Neural cell (in vitro differentiated cells): ENCODE data around the gene ESRRB. TPM values are rescaled to one million over a fixed set of nuclear protein-coding genes. Genes with fewer than 3 reads are reported as not detected.

Experiments used
- H2AFZ ChIP-seq: fragments of 200-600, 300-800 bp; sonication (generic), shearing (Covaris generic); 2 replicates; pipeline ENCODE4 v1.6.0; 2014; ENCODE audit warnings: low read depth, mild to moderate bottlenecking, antibody characterized with exemption, low read length, moderate library complexity
- H3F3A ChIP-seq: fragments of 200-600 bp; shearing (Covaris generic); 2 replicates; pipeline ENCODE4 v1.6.1; 2016; ENCODE audit warnings: mild to moderate bottlenecking, moderate library complexity, mixed read lengths, antibody characterized with exemption, low read length; ENCODE audit not compliant: insufficient read depth, poor library complexity, severe bottlenecking
- H3K27ac ChIP-seq: fragments of 200-600, 300-800 bp; sonication (generic), shearing (Covaris generic); 2 replicates; pipeline ENCODE4 v1.5.1; 2014; ENCODE audit warnings: mild to moderate bottlenecking, low read length, moderate library complexity
- H3K27me3 ChIP-seq: fragments of 300-800, 200-600 bp; sonication (generic), shearing (Covaris generic); 2 replicates; pipeline ENCODE4 v1.6.0; 2014; ENCODE audit warnings: mild to moderate bottlenecking, low read depth, low read length, moderate library complexity; ENCODE audit not compliant: insufficient read depth
- H3K36me3 ChIP-seq: fragments of 300-800, 200-600 bp; sonication (generic), shearing (Covaris generic); 2 replicates; pipeline ENCODE4 v1.5.1; 2014; ENCODE audit warnings: mild to moderate bottlenecking, antibody characterized with exemption, low read length, moderate library complexity; ENCODE audit not compliant: insufficient read depth
- H3K4me2 ChIP-seq: fragments of 300-800, 200-600 bp; sonication (generic), shearing (Covaris generic); 2 replicates; pipeline ENCODE4 v1.6.0; 2014; ENCODE audit warnings: mild to moderate bottlenecking, low read length
- H3K4me3 ChIP-seq: fragments of 300-800, 200-600 bp; sonication (generic), shearing (Covaris generic); 2 replicates; pipeline ENCODE4 v1.5.1; 2014; ENCODE audit warnings: mild to moderate bottlenecking, low read length, moderate library complexity
- H3K79me2 ChIP-seq: fragments of 200-600 bp; shearing (Covaris generic); replicated peaks from 2 replicates; pipeline ENCODE4 v1.6.0; 2014; ENCODE audit warnings: mild to moderate bottlenecking, low read length, moderate library complexity; ENCODE audit not compliant: insufficient read depth
- H3K9ac ChIP-seq: fragments of 300-800, 200-600 bp; sonication (generic), shearing (Covaris generic); 2 replicates; pipeline ENCODE4 v1.6.1; 2016; ENCODE audit warnings: mild to moderate bottlenecking, low read length, mixed read lengths
- H3K9me2 ChIP-seq: fragments of 200-600 bp; shearing (Covaris generic); 2 replicates; pipeline ENCODE4 v1.6.1; 2016; ENCODE audit warnings: mild to moderate bottlenecking, low read length, mixed read lengths; ENCODE audit not compliant: insufficient read depth
- H3K9me3 ChIP-seq: fragments of 200-600, 300-800 bp; sonication (generic), shearing (Covaris generic); 2 replicates; pipeline ENCODE4 v1.6.1; 2016; ENCODE audit warnings: mild to moderate bottlenecking, mixed run types, low read length, moderate library complexity, mixed read lengths
- H4K20me1 ChIP-seq: fragments of 200-600 bp; shearing (Covaris generic); 2 replicates; pipeline ENCODE4 v1.6.1; 2016; ENCODE audit warnings: mild to moderate bottlenecking, mixed run types; ENCODE audit not compliant: insufficient read depth
- CTCF ChIP-seq: fragments of 450-650 bp; IDR thresholded peaks from 2 replicates; pipeline ENCODE4 v1.5.1; 2014; ENCODE audit warnings: antibody characterized with exemption, mild to moderate bottlenecking, moderate library complexity; ENCODE audit not compliant: poor library complexity, severe bottlenecking
- EP300 ChIP-seq: fragments of 450-650 bp; conservative IDR thresholded peaks from 2 replicates; pipeline ENCODE4 v1.6.1; 2014; ENCODE audit warnings: antibody characterized with exemption, mild to moderate bottlenecking, moderate library complexity; ENCODE audit not compliant: poor library complexity, severe bottlenecking
- EZH2 ChIP-seq: fragments of 200-600, 300-800 bp; shearing (Covaris generic), sonication (generic); IDR thresholded peaks from 2 replicates; pipeline ENCODE4 v1.6.1; 2014; ENCODE audit warnings: antibody characterized with exemption, low read length, borderline replicate concordance, mild to moderate bottlenecking; ENCODE audit not compliant: insufficient read depth, poor library complexity, severe bottlenecking
- MXI1 ChIP-seq: fragments of 450-650 bp; conservative IDR thresholded peaks from 2 replicates; pipeline ENCODE4 v1.6.1; 2014; ENCODE audit warnings: antibody characterized with exemption, mild to moderate bottlenecking; ENCODE audit not compliant: poor library complexity, severe bottlenecking
- POLR2AphosphoS5 ChIP-seq: IDR thresholded peaks from 2 replicates; pipeline ENCODE4 v1.6.1; 2012
- RAD21 ChIP-seq: fragments of 450-650 bp; conservative IDR thresholded peaks from 2 replicates; pipeline ENCODE4 v1.6.1; 2014; ENCODE audit warnings: antibody characterized with exemption, mild to moderate bottlenecking, moderate library complexity
- REST ChIP-seq: IDR thresholded peaks from 2 replicates; pipeline ENCODE4 v1.6.1; 2012; ENCODE audit warnings: borderline replicate concordance
- SMC3 ChIP-seq: fragments of 450-650 bp; conservative IDR thresholded peaks from 2 replicates; pipeline ENCODE4 v1.6.1; 2014; ENCODE audit warnings: antibody characterized with exemption, mild to moderate bottlenecking, moderate library complexity; ENCODE audit not compliant: poor library complexity
- TAF1 ChIP-seq: IDR thresholded peaks from 2 replicates; pipeline ENCODE4 v1.6.1; 2012; ENCODE audit warnings: low read depth
- polyA plus RNA-seq: library from polyadenylated mRNA; depleted of rRNA; stranded (reverse); fragments of >200 nt; gene quantifications from 2 replicates; pipeline ENCODE4 v1.2.3, GENCODE V29; 2014

Gene ESRRB
- polyA plus RNA-seq, 1 donor from 2014 or later: 0.59 TPM

GRCh38 chr14:76389841-76390240, 13.9 kb downstream of the ESRRB start:
- no peak overlapping the region for H2AFZ ChIP-seq
- no peak overlapping the region for H3K4me3 ChIP-seq
- H3F3A ChIP-seq: no peaks in the 10 kb centered on the region
- TF ChIP-seq RAD21 (no peak), EP300 (no peak)
- no peaks in the 10 kb centered on the region for H3K27me3 ChIP-seq
- no peaks in the 10 kb centered on the region for H3K9me3 ChIP-seq
- H3K36me3 ChIP-seq: no peaks in the 10 kb centered on the region
- no peak overlapping the region for H3K9ac ChIP-seq
- H4K20me1 ChIP-seq: no peaks in the 10 kb centered on the region
- H3K9me2 ChIP-seq: no peaks in the 10 kb centered on the region
- H3K27ac ChIP-seq: no peak overlapping the region
- H3K4me2 ChIP-seq: no peak overlapping the region
- H3K79me2 ChIP-seq: no peaks in the 10 kb centered on the region

- H3K9ac ChIP-seq: no peak overlapping the region
- H3K9me3 ChIP-seq: no peaks in the 10 kb centered on the region
- no peaks in the 10 kb centered on the region for H3K27me3 ChIP-seq
- no peaks in the 10 kb centered on the region for H3K79me2 ChIP-seq
- H3F3A ChIP-seq: no peaks in the 10 kb centered on the region
- H3K4me3 ChIP-seq: no peak overlapping the region
- no peak overlapping the region for H2AFZ ChIP-seq
- H3K4me2 ChIP-seq: no peak overlapping the region
- no peak for TF ChIP-seq MXI1
- H3K36me3 ChIP-seq: no peaks in the 10 kb centered on the region
- no peak overlapping the region for H3K27ac ChIP-seq
- no peaks in the 10 kb centered on the region for H4K20me1 ChIP-seq
- no peaks in the 10 kb centered on the region for H3K9me2 ChIP-seq
Observed at GRCh38 chr14:76390621-76391020, 14.7 kb downstream of the ESRRB start.

GRCh38 chr14:76391981-76392690, 16.2 kb downstream of the ESRRB start:
- no peaks in the 10 kb centered on the region for H3K27me3 ChIP-seq
- no peak overlapping the region for H3K4me2 ChIP-seq
- TF ChIP-seq EZH2 (no peak), MXI1 (no peak), REST (no peak), SMC3 (no peak), EP300 (no peak), POLR2AphosphoS5 (no peak), RAD21 (no peak), CTCF (no peak), TAF1 (no peak)
- H3K27ac ChIP-seq: no peak overlapping the region
- H3K4me3 ChIP-seq: no peak overlapping the region
- H3K9me3 ChIP-seq: no peaks in the 10 kb centered on the region
- H3K36me3 ChIP-seq: no peaks in the 10 kb centered on the region
- no peak overlapping the region for H2AFZ ChIP-seq
- no peaks in the 10 kb centered on the region for H3K9me2 ChIP-seq
- no peaks in the 10 kb centered on the region for H3K79me2 ChIP-seq
- H3F3A ChIP-seq: no peaks in the 10 kb centered on the region
- H4K20me1 ChIP-seq: no peaks in the 10 kb centered on the region
- H3K9ac ChIP-seq: no peak overlapping the region
